ENCODE data around the gene FLVCR2.
"Not testable (repeated sequence)": the region's sequence is repeated elsewhere in the genome, so short reads cannot be mapped to it uniquely, and the experiment has no call there.

The FLVCR2 gene

DNA sequence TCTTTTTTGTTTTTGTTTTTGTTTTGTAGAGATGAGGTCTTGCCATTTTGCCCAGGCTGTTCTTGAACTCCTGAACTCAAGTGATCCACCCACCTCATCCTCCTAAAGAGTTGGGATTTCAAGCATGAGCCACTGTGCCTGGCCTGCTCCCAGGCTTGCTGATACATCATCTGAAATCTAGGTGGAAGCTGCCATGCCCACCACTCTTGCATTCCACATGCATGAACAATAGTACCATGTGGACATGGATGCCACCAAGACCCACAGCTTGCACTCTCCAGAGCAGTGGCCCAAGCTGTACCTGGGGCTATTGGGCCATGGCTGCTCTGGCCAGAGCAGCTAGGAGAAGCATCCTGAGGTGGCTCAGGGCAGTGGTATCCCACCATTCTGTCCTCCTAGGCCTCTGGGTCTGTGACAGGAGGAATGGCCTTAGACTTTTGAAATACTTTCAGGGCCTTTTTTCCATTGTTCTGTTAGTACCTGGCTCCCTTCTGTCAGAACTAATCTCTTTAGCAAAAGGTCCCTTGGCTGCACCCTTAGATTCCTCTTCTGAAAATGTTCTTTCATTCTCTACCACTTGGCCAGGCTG is 13.7 kb downstream of the FLVCR2 start:
- no peak for DNase-seq (ENCODE audit: low read depth in 2 of 2)

DNA sequence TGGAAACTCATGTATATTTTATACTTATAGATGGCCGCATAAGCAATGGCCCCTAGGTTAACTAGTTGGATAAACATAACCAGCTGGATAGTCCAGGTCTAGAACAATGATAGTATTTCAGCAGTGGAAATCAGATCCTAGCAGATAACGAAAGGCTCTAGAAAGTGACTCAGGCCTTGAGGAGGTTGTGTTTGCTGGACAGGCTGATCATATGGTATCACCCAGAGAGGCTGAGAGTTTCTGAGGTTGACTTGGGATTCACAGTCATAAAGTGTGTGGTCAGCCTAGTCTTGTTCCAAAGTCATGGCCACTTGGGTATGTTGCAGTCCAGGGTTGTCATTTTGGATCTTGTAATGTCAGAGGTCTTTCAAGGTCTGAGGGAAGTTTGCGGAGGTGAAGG is 16.8 kb downstream of the FLVCR2 start:
- DNase-seq (ENCODE audit: low read depth in 2 of 2) = no peak

DNA sequence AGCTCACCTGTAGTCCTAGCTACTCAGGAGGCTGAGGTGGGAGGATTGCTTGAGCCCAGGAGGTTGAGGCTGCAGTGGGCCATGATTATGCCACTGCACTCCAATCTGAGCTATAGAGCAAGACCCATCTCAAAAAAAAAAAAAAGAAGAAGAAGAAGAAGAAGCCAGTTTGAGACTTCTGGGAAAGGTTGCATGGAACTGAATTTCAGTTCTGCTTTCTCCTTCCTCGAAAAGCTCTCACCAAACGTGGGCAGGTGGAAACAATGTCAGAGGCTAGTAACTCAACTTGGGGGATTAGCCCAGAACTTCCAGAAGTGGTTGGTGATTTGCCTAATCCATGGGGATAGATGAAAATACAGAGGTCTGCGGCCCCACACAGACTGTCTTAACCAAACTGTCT is 18.7 kb downstream of the FLVCR2 start:
- DNase-seq (ENCODE audit: low read depth in 2 of 2) = no peak

DNA sequence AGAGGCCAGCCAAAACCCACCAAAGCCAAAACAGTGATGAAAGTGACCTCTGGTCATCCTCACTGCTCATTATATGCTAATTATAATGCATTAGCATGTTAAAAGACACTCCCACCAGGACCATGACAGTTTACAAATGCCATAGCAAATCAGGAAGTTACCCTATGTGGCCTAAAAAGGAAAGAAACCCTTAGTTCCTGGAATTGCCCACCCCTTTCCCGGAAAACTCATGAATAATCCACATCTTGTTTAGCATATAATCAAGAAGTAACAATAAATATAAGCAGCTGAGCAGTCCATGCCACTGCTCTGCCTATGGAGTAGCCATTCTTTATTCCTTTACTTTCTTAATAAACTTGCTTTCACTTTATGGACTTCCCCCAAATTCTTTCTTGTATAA is 21.7 kb downstream of the FLVCR2 start:
- not testable (repeated sequence) for DNase-seq (ENCODE audit: low read depth in 2 of 2)

DNA sequence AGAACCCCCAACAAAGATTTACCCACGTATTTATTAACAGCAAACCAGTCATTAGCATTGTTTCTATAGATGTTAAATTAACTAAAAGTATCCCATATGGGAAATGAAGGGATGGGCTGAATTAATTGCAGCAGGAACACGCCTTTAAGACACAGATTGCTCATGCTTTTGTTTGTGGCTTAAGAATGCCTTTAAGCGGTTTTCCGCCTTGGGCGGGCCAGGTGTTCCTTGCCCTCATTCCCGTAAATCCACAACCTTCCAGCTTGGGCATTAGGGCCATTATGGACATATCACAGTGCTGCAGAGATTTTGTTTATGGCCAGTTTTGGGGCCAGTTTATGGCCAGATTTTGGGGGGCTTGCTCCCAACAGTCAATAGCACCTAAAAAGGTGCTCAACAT is 22.6 kb downstream of the FLVCR2 start:
- not testable (repeated sequence) for DNase-seq (ENCODE audit: low read depth in 2 of 2)

DNA sequence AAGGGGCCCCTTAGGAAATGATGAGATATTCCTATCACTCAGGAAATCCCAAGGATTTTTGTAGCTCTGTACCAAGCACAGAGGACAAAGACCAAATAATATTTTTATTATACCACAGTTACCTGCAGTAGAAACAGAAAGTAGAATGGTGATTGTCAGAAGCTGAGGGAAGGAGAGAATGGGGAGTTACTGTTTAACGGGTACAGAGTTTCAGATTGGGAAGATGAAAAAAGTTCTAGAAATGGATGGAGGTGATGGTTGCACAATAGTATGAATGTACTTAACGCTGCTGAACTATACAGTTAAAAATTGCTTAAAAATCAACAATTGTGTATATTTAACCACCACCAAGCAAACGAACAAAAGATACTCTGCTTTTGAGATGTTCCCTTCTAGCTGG is 24.1 kb downstream of the FLVCR2 start:
- no peak for DNase-seq (ENCODE audit: low read depth in 2 of 2)

DNA sequence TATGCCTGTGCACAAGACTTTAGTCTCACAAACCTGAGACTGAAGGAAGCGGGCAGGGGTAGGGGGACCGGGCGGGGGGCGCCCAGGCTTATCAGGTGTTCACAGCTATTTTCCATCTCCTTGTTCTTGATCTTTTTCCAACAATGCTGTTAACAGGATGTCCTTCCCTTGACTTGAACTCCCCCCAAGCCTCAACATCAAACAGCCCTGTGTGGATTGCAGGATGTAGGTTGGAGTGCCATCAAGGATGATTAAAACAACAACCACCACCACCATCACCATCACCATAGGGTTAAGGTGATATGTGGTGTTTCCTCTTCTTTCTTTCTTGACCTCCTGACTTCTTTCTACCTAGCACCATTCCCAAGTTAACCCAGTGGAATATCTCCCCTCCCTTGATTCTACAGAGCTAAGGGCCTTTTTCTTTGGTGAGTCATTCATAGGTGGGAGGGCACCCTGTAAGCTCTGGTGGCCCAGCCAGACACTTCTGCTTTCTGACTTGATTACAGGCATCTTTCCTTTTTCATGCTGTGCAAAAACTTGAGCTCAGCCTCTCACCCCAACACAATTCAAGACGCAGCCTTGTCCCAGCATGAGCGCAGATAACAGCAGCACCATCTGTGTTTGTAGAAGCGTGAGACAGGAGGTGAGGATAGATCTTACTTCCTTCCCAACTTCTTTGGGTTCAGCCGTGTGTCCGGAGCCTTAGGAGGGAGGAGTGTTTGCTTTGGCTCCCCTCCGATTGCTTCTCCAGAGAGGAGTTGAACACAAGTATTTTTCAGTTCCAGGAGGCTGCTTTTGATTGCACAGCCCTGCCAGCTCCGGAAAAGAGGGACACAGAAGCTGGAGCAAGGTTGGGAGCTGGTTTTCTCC is 26.8 kb downstream of the FLVCR2 start:
- DNase-seq (ENCODE audit: low read depth in 2 of 2) = no peak

DNA sequence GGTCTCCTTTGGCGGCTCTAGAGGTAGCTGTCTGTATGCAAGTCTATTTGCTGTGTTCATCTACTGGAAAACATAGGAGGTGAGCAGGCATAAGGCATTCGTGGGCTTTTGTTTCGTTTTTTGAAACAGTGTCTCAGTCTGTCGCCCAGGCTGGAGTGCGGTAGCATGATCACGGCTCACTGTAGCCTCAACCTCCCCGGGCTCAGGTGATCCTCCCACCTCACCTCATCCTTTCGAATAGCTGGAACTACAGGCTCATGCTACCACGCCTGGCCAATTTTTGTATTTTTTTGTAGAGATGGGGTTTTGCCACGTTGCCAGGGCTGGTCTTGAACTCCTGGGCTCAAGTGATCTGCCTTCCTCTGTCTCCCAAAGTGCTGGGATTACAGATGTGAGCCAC is 27.5 kb downstream of the FLVCR2 start:
- no peak for DNase-seq (ENCODE audit: low read depth in 2 of 2)

DNA sequence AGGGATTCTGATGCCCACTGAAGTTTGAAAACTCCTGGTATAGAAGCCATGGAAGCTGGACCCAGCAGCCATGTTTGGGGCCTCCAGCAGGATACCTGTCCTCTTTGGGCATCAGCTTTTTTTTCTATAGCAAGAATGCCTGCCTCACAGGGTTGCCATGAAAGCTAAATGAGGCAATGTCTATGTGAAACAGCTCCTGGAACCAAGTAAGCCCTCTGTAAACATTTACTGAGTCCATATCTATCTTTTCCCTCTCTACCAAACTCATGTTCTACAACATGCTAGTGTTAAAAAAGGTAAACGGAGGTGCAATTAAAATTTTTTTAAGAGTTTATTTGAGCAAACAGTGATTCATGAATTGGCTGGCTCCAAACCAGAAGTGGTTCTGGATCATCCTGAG is 28.6 kb downstream of the FLVCR2 start:
- no peak for DNase-seq (ENCODE audit: low read depth in 2 of 2)

DNA sequence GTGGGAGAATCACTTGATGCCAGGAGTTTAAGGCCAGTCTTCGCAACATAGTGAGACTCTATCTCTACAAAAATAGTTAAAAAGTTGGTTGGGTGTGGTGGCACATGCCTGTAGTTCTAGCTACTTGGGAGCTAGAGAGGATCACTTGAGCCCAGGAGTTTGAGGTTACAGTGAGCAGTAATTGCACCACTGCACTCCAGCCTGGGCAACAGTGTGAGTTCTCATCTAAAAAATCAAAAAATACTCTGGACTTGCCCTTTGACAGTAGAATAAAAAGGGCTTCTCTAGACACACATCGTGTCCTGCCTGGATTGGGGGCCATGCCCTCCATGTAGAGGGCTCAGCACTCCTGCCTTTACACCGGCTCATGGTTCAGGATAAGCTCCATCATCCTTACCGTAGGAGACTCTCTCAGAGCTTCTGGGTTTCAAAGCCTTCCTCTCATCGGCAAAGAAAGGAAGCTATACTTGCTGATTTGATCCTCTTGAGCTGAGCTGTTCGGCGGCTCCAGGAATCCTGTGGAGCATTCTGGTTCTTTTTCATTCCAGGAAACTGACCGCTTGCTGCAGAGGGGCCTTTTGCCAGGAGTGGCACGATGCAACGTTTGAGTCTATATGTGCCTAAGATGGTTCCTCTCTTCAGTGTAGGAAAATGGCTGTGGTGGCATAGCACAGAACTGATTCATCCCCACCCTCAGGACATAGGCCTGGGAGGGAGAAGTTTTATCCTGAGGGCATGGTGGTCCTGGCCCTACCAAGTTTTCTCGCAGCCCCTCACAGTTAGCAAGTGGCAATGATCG is 29.6 kb downstream of the FLVCR2 start:
- no peak for DNase-seq (ENCODE audit: low read depth in 2 of 2)

DNA sequence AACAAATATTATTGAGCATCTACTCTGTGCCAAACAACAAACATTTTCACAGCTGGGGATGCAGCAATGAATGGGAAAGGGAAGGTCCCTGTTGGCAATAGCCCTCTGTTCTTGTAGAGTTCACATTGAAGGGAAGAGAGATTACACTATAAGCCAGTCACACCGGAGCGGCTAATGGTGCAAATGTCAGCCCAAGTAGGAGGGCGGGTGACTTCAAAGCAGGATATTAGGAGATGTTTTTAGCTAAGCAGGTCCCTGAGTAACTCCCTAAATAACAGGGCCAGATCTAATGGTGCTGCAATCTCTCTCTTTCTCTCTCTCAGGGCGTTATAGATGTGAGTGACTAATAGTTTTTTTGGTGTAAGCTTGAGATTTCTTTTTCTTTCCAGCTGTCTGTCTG is 30.7 kb downstream of the FLVCR2 start:
- DNase-seq (ENCODE audit: low read depth in 2 of 2) = no peak

DNA sequence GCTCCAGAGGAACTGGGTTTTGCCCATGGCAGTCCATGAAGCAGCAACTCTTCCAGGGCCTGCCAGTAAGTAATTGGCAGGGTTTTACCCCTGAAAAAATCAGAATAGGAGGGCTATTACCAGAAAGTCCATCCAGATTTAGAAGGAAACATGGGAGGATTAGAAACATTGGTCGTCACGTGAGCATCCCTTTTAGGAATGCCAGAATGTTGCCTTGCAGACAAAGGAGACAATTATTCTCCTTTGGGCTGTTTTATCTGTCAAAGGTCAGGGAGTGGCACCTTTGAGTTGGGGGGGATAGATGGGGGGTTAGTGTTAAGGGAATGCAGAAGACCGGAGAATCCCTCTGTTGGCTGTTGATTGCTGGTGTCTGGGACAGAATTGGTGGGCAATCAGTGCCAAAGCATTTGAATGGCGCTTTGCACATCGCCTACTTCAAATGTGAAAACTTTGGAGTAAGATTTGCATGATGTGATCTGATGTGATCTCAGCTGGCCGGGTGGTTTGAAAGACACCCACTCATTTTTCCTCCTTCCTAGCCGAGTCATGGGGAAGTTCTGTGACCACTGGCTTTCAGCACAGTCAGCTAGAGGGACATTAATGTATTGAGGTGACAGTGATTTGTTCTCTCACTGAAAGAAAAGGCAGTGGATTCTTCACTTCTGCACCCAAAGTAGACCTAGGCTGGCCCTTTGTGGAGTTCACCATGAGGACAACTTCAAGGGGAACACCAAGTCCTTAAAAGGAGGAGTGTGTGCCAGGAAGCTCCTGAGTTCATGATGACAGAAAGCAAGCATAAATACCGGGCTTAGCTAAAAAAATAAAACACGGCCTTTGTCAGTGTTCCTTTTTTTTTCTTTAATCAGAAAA is 31.4 kb downstream of the FLVCR2 start:
- no peak for DNase-seq (ENCODE audit: low read depth in 2 of 2)

DNA sequence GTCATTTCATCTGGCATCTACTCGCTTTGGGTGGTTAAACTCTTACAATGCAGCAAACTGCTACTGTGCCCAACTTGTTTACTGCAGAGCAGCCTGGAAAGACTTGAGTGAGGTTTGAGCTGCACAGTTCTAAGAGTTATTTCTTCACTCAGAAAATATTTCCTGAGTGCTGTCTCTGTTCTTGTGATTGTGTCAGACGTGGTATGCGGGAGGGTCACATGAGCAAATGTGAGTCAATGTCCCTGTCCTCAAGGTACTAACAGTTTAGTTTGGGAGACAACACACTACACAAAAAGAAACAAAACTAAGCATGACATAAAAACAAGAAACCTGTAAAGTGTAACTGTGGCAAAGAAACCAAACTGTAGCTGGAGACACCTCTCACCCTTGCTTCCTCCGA is 32.4 kb downstream of the FLVCR2 start:
- no peak for DNase-seq (ENCODE audit: low read depth in 2 of 2)

DNA sequence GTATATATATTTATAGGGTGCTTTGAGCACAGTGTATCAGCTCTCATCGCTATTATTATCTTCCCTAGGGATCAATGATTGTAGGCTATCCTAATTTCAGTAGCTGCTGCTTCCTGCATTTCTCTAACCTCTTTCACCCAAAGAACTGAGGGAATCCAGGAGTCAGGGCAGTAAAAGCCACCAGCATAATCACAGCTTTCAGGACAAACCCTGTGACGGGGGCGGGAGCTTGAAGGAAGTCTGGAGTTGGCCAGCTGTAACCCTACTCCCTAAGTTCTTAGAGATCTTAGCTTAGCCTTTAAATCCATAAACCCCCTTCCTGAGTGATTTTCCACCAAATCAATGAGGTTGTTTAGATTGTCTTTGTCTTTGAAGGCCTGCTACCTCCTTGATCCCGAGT is 33.7 kb downstream of the FLVCR2 start:
- DNase-seq (ENCODE audit: low read depth in 2 of 2) = no peak

DNA sequence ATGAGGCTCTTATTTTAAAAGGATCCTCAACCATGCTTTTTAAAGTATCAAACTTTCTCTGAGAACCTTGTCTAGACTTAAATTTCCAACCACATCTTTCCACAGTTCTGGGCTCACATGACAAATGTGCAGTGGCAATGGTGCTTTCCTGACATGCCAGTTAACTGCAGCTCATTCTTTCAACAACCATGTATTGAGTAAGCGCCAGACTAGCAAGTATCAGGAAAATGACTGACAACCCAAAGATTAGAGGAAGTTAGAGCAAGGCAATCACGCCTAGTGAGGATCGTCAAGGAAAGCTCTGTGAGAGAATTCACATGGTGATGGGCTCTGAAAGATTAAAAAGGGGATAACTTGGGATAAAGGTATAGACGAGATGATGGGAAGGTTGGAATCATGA is 35.8 kb downstream of the FLVCR2 start:
- DNase-seq (ENCODE audit: low read depth in 2 of 2) = no peak

DNA sequence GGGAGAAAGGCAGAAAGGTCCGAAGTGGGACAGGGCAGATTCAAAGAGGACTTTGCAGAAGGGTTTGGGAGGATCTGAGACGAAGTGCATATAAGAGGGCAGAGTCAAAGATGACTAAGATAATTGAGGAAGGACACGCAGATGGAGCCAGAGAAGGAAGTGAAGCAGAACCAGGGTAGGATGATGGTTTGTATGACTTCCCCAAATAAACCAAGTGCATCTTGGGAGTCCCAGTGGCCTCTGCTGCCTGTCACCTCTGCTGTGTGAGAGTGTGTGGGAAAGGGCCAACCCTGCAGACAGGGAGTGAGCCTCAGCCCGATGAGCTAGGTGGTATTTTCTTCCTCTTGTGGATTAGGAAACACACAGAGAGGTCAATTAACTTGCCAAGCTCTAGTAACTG is 36.8 kb downstream of the FLVCR2 start:
- no peak for DNase-seq (ENCODE audit: low read depth in 2 of 2)

DNA sequence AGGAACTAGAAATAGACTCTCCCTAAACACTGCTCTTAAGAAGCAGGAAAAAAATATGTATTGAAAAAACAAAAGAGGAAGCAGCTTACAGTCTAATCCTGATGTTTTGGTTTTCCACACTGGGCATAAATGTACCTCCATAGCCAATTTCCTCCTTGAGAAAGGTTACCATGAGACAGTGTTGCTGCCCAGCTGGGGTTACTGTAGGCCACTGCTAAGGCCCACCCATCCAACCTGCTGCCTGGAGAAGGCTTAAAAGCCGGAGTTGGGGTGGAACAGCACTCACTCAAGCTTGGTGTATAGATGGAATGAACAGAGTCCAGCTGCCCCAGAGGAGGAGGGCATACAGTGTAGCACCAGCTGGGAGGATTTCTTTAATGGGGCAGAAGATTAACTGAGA is 41.1 kb downstream of the FLVCR2 start:
- DNase-seq (ENCODE audit: low read depth in 2 of 2) = no peak

DNA sequence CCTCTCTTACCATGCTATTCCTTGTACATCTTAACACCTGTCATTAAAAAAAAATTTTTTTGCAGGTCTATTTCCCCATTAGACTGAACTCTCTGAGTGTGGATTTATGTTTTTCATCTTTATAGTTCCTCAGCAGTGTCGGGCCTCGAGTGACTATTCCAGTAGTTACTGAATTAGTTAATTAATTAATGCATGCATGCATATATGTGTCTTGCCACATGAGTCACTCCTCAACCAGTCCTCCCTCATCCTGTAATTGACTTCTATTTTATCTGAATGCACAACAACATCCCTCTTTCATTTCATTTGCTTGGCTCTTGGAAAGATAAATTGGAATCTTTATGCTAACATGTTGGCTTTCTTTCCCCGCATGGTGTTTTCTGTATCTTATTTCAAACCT is 46.6 kb downstream of the FLVCR2 start:
- DNase-seq (ENCODE audit: low read depth in 2 of 2) = no peak

DNA sequence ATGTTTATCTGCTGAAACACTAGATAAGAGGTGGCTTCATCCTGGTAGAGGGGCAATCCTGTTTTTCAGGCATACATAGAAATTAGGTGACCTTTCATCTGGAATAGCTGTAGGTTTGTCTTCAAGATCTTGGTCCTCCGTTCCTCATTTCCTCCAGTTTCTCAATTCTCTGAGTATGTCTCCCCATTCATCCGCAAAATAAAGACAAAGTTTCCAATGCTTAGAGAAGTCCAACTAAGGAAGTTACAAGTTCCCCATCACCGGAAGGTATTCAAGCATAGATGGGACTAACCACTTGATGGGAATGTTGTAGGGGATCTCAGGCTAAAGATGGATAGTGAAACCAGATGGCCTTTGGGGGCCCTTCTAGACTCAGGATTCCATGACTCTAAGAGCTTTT is 48.0 kb downstream of the FLVCR2 start:
- no peak for DNase-seq (ENCODE audit: low read depth in 2 of 2)

DNA sequence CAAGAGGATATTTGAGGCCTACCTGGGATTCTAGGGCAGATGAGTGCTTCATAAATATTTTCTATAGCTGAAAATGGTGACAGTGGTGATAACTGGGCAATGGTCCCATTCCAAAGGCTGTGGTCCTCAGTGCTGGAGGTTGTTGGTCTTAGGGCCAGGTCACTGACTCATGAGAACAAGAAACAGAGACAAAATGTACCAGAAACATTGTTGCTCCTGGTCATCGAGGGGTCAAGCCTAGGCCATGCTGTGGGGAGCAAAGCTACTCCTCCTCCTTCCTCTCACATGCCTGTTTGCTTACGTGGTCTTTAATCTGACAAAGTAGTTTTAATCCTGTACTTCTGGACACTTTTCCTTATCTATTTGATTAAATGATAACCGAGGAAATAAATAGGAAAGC is 48.4 kb downstream of the FLVCR2 start:
- DNase-seq (ENCODE audit: low read depth in 2 of 2) = no peak

DNA sequence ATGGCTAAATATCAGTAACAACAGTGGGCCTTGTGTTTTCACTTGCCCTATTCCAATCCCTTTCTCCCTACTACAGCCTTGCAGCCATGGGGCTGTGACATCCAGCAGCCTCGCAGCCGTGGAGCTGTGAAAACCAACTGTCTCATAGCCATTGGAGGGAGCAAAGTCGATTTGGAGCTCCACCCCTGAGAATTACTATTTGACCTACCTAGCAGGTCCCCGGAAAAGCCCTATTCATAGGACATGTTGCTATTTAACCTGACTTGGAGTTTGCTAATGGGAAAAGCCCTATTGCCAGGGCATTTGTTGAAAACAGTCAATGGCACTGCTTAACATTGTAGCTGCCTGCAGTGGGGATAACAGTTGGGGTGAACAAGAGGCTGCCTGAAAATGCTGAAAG is 49.0 kb downstream of the FLVCR2 start:
- DNase-seq (ENCODE audit: low read depth in 2 of 2) = no peak

DNA sequence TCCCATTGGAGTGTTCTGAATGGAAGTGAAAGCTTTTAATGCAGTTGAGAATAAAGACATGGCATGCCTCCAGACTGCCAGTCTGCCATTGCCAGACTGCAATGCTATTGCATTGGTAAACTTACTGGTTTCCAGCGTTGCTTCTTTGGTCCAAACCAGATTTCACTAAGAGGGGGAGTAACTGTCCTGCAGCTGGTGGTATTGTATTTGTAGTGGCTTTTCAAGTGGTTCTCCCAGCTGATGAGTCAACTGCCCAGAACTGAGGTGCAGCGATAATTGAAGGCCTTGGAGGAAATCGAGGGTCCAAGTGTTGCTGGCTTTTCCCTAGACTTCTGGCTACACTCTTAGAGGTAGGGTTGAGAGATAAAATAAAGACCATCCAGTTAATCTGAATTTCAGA is 50.4 kb downstream of the FLVCR2 start:
- DNase-seq (ENCODE audit: low read depth in 2 of 2) = no peak
